T follicular helper cell (primary cell): ENCODE measurements around the gene OR8D2.
"Not testable (repeated sequence)": the region's sequence is repeated elsewhere in the genome, so short reads cannot be mapped to it uniquely, and the experiment has no call there.

Experiments used
- DNase-seq: peaks from one replicate; pipeline ENCODE4 v3.0.0-alpha.2; 2020; ENCODE audit warnings: low read depth

The OR8D2 gene

DNA sequence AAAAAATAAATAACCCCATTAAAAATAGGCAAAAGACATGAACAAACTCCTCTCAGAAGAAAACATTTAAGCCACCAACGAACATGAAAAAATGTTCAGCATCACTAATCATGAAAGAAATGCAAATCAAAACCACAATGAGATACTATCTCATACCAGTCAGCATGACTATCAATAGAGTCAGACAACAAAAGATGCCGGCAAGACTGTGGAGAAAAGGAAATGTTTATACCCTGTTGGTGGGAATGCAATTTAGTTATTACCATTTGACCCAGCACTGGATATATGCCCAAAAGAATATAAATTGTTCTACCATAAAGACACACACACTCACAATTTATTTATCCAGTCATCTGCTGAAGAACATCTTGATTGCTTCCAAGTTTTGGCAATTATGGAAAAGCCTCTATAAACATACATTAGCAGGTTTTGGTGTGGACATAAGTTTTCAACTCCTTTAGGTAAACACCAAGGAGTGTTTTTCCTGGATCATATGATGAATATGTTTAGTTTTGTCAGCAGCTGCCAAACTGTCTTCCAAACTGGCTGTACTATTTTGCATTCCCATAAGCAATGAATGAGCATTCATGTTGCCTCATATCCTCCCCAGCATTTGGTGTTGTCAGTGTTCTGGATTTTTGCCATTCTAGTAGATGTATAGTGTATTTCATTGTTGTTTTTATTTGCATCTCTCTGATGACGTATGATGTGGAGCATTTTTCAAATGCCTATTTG is 34.2 kb downstream of the OR8D2 start:
- DNase-seq, result no peak

DNA sequence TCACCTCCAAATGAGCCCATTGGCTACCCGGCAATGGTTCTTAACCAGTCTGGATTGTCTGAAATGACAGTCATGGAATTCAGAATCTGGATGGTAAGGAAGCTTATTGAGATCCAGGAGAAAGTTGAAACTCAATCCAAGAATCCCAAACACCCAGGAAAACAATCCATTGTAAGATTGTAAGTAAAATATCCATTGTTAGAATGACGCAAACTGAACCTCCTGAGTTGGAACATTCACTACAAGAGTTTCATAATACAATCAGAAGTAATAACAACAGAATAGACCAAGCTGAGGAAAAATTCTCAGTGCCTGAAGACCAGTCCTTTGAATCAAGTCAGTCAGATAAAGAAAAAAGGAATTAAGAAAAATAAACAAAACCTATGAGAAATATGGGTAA is 41.7 kb downstream of the OR8D2 start:
- DNase-seq, result no peak

DNA sequence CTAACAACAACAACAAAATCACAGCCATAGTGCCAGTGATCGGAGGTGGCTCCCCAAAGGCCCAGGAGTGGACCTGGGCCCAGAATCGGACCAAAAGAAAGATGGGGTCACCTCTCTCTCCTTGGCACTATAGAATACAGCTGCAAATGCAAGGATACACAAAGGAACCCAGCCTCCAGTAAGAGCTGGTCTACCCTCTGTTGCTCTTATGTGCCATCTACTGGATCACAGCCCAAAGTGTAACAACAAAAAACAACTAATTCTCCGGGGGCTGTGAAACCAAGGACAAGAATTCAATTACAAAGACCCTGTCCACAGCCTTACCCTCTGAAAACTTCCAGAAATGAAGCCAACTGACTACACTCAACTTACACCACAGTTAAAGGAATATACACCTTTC is 42.2 kb downstream of the OR8D2 start:
- DNase-seq, result no peak

DNA sequence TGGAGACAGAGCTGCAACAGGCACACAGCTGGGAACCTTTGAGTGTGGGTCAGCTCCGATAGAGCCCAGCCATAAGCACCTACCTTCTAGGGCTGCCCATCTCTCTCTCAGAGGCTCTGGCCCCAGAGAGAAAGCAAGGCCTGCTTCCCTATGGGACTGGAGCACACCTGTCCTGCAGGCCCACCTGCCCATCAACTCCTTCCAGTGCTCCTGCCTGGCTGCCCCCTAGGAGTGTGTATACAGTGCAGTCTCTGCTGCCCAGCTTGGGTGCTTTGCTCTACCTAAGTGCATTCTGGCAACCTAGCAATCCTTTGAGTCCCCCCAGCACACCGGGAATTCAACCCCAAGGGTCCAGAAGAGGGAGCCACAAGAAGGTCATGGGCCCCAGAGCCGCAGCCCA is 42.8 kb downstream of the OR8D2 start:
- DNase-seq, result no peak

DNA sequence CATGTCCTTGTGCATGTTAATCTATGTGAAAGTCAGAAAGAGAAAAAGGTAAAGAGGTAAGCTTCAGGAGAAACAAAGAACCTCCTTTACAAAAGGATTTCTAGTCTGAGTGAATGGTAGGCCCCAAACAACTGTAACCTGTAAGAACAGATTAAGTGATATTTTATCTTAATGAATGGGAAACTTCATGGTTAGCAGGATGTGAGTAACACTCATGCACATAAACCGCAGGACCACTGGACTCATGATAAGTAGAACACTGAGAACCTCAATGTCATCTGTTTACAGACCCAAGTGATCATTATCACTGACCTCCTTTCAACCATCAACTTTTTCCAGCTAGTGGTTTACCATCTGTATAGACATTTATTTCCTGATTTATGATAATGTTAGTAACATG is 43.9 kb downstream of the OR8D2 start:
- no peak for DNase-seq

DNA sequence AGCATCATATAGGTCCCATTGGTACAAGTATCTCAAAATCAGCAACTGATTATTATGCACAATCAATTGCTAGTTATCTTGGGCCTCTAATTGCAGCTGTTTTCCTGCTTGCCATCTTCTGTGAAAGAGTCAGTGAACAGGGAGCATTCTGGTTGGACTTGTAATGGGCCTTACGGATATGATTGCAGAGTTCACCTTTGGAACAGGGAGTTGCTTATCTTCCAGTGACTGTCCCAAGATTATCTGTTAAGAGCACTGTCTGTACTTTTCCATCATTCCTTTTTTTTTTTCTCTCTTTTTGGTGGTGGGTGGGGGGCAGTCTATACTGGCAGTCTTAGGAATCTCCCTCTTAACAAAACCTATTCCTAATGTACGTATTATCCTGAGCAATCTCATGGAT is 46.0 kb downstream of the OR8D2 start:
- no peak for DNase-seq

DNA sequence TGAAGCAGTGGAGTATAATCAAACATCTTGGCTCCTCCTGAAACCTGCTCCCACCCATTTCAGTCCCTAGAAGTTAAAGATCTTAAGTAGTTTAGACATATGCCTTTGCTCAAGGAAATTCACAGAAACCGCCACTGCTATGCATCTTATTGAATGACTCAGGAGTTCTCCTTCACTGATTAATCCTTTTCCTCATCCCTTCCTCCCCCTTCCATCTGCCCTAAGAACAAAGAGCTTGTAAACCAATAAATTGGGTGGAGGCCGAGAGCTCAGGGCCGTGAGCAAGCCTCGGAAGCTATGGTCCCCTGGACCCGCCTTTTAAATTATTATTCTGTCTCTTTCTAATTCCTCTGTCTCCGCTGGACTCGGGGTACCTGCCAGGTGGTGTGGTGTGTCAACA is 49.1 kb downstream of the OR8D2 start:
- not testable (repeated sequence) for DNase-seq
